ENCODE data around the gene C11orf87.

The C11orf87 gene

DNA sequence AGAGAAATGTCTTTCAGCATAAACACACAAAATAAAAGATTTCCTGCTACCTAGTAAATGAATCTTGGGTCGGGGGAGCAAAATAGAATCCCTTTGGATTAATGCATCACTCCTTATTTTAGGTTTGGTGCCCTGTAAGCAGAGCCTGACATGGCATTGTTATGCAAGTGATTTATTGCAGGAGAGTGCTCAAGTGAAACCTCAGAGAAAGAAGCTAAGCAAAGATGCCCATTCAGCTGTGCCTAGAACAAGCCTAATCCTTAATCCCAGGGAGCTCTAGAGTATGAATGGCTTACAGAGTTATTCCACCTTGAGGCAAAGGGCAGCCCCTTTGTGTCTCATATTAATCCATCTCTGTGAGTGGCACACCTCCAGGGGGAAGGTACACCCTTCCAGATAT, 21.1 kb downstream of the C11orf87 start:
- no peak for DNase-seq (ENCODE audit: low spot score)

DNA sequence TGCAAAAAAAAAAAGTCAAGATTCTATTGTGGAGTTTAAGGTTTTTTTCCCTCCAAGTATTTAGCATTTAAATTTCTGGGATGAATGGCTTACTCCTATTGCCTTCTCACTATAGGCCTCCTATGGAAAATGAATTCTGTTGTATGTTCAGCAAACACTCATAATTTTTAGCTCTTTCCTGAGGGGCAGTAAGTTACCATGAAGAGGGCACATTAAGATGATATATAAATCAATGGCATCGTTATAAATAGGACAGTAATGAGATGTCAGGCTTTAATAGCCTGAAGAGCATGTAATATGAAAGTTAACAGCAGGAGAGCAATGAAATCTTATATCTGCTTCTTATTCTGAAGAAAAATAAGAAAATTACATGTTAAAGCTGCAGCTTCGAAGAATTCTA, 32.9 kb downstream of the C11orf87 start:
- DNase-seq (ENCODE audit: low spot score), result no peak
